B cell (primary cell): ENCODE results near the gene EPB41L1. TPM values are rescaled to one million over a fixed set of nuclear protein-coding genes. Genes with fewer than 3 reads are reported as not detected.

Source experiments
- ATAC-seq: fragments of 200-7000 bp; cut with Tn5 transposase; one replicate; pipeline ENCODE4 v1.10.0; 2021; ENCODE audit warnings: low read depth, mild to moderate bottlenecking, moderate number of reproducible peaks, moderate library complexity
- CTCF ChIA-PET: fragments of 350-600 bp; sonication (Branson Sonifier 250); formaldehyde crosslinking; loops from one replicate; lab custom pipeline; 2021; ENCODE audit warnings: antibody characterized with exemption, inconsistent platforms; lab: Charles Lee
- POLR2A ChIA-PET: fragments of 350-600 bp; sonication (Branson Sonifier 250); formaldehyde crosslinking; loops from one replicate; lab custom pipeline; 2021; ENCODE audit warnings: antibody characterized with exemption; lab: Charles Lee
- DNase-seq: peaks from one replicate; pipeline ENCODE4 v3.0.0; 2013
- H2AFZ ChIP-seq: 2 replicates; pipeline ENCODE4 v1.6.1; 2012; ENCODE audit warnings: mild to moderate bottlenecking, low read depth, low read length; ENCODE audit not compliant: insufficient read depth, poor library complexity, severe bottlenecking
- H3K27ac ChIP-seq, 2 donors: 1 replicate in 1 of 2; 2 replicates in 1 of 2; pipeline ENCODE4 v1.5.1; 2012 to 2013; ENCODE audit warnings: low read length in 2 of 2, mild to moderate bottlenecking in 2 of 2, moderate library complexity in 1 of 2
- H3K27me3 ChIP-seq, 4 experiments: fragments of 200-600 bp in 1 of 4; sonication (generic) in 1 of 4; replicated peaks in 1 of 4; 1 replicate in 2 of 4; 2 replicates in 2 of 4; pipeline versions ENCODE4 v1.6.1 to v1.7.0; 2013 to 2016; ENCODE audit warnings: low read length in 3 of 4, mild to moderate bottlenecking in 2 of 4, mixed read lengths in 1 of 4, moderate library complexity in 1 of 4; ENCODE audit not compliant: insufficient read depth in 4 of 4, control insufficient read depth in 3 of 4; ENCODE audit errors: control extremely low read depth in 1 of 4
- H3K36me3 ChIP-seq, 2 experiments: replicated peaks in 1 of 2; 1 replicate in 1 of 2; 2 replicates in 1 of 2; pipeline versions ENCODE4 v1.6.1 to v1.7.1; 2013; ENCODE audit warnings: low read length in 1 of 2; ENCODE audit not compliant: insufficient read depth in 2 of 2, control insufficient read depth in 1 of 2; ENCODE audit errors: control extremely low read depth in 1 of 2, extremely low read depth in 1 of 2
- H3K4me1 ChIP-seq, 2 donors: fragments of 200-600 bp in 1 of 2; sonication (generic) in 1 of 2; 1 replicate in 1 of 2; 2 replicates in 1 of 2; pipeline versions ENCODE4 v1.5.1 to v1.6.1; 2013 to 2017; ENCODE audit warnings: low read length in 2 of 2; ENCODE audit not compliant: control insufficient read depth in 2 of 2, insufficient read depth in 2 of 2
- H3K4me2 ChIP-seq: replicated peaks from 2 replicates; pipeline ENCODE3; 2012; ENCODE audit warnings: mild to moderate bottlenecking, low read depth, low read length; ENCODE audit not compliant: poor library complexity, severe bottlenecking
- H3K4me3 ChIP-seq, 5 experiments: fragments of 200-600 bp in 1 of 5; sonication (generic) in 1 of 5; 1 replicate in 3 of 5; 2 replicates in 2 of 5; pipeline versions ENCODE4 v1.5.1 to v1.7.0; 2011 to 2016; ENCODE audit warnings: low read length in 4 of 5, mild to moderate bottlenecking in 4 of 5, low read depth in 2 of 5, control low read depth in 1 of 5, moderate library complexity in 1 of 5; ENCODE audit not compliant: insufficient read depth in 1 of 5; ENCODE audit errors: control extremely low read depth in 1 of 5, extremely low read depth in 1 of 5
- H3K79me2 ChIP-seq: fragments of 200-600 bp; sonication (generic); one replicate; pipeline ENCODE4 v1.6.0; 2016; ENCODE audit warnings: low read length; ENCODE audit not compliant: control insufficient read depth, insufficient read depth
- H3K9ac ChIP-seq: fragments of 200-600 bp; sonication (generic); 2 replicates; pipeline ENCODE4 v1.6.1; 2017; ENCODE audit warnings: mild to moderate bottlenecking, low read length, moderate library complexity
- H3K9me3 ChIP-seq, 3 donors: one replicate each; pipeline versions ENCODE4 v1.6.1 to v1.7.1; 2013; ENCODE audit warnings: low read length in 2 of 3; ENCODE audit not compliant: control insufficient read depth in 2 of 3, insufficient read depth in 1 of 3; ENCODE audit errors: control extremely low read depth in 1 of 3
- H4K20me1 ChIP-seq: 2 replicates; pipeline ENCODE4 v1.6.0; 2012; ENCODE audit warnings: mild to moderate bottlenecking, low read length; ENCODE audit not compliant: insufficient read depth, control insufficient read depth, poor library complexity, severe bottlenecking
- H3K27ac Mint-ChIP-seq: one replicate; pipeline ENCODE4 v1.8.0; 2021; ENCODE audit warnings: mixed read lengths
- H3K27me3 Mint-ChIP-seq: one replicate; pipeline ENCODE4 v1.8.0; 2021; ENCODE audit warnings: mixed read lengths
- H3K4me1 Mint-ChIP-seq: one replicate; pipeline ENCODE4 v1.8.0; 2021; ENCODE audit warnings: mixed read lengths
- H3K4me3 Mint-ChIP-seq: one replicate; pipeline ENCODE4 v1.8.0; 2021; ENCODE audit warnings: mixed read lengths
- H3K9me3 Mint-ChIP-seq: one replicate; pipeline ENCODE4 v1.8.0; 2022; ENCODE audit warnings: mixed read lengths; ENCODE audit not compliant: insufficient read depth
- EZH2 ChIP-seq: IDR thresholded peaks from 2 replicates; pipeline ENCODE4 v1.6.1; 2012; ENCODE audit warnings: borderline replicate concordance, low read depth, mild to moderate bottlenecking, moderate library complexity, low read length; ENCODE audit not compliant: insufficient read depth, poor library complexity, severe bottlenecking
- WGBS: methylation state at CpG from one replicate; pipeline ENCODE4 v1.1.5; 2013; ENCODE audit warnings: missing lambda C conversion rate; ENCODE audit not compliant: insufficient coverage; 5-methylcytosine and 5-hydroxymethylcytosine counted together
- intact Hi-C: fragments of 100-400 bp; cut with micrococcal nuclease; formaldehyde crosslinking; loops from one replicate; pipeline ENCODE4 v1.10.0; 2022
- polyA plus RNA-seq: library from polyadenylated mRNA; depleted of rRNA; stranded (reverse); fragments of >200 nt; gene quantifications from 2 replicates; pipeline ENCODE4 v1.2.3, GENCODE V29; 2012
- total RNA-seq, 2 donors: library from RNA; stranded (reverse); fragments of 120-200 nt in 1 of 2; gene quantifications; 1 replicate in 1 of 2; 2 replicates in 1 of 2; pipeline versions ENCODE4 v1.2.3 to v1.2.4, GENCODE V29; 2013 to 2022
- TF ChIP-seq, protein P1 (sequence below): fragments of 200-600 bp; IDR thresholded peaks from one replicate; pipeline ENCODE4 v1.8.0; 2022; ENCODE audit warnings: antibody characterized with exemption, mild to moderate bottlenecking

EPB41L1 gene
- total and polyA plus RNA-seq, 2 donors (not counting 1 experiment from before 2014, with no cell fraction given) = 0.12 to 1.3 TPM

DNA sequence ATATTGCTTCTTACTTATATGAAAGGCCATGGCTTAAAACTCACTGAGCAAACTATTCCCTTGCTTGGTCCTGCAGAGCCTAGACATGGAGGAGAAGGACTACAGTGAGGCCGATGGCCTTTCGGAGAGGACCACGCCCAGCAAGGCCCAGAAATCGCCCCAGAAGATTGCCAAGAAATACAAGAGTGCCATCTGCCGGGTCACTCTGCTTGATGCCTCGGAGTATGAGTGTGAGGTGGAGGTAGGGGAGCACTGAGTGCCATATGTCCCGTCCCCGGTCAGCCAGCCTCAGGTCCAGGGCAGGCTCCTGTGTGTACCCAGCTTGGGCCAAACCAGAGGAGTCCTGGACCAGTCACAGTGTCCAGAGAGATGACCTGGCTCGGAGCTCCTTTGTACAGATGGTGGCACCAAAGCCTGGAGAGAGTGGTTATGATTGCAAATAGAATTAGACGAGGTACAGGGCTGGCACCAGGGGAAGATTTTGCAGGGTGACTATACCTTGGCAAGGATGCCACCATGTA, 21.0 kb downstream of the EPB41L1 start:
- H3K4me2 ChIP-seq = no peak overlapping the region
- no peak overlapping the region for H3K27ac Mint-ChIP-seq
- H3K27ac ChIP-seq = no peak overlapping the region
- intact Hi-C loops = no loop called here
- H3K4me3 Mint-ChIP-seq = no peak overlapping the region
- CTCF ChIA-PET = no interaction called here
- H3K9me3 Mint-ChIP-seq = no peaks in the 10 kb centered on the region
- H3K27me3 Mint-ChIP-seq = peaks cover 14% of the 10 kb centered on the region
- no peaks in the 10 kb centered on the region for H4K20me1 ChIP-seq
- no peaks in the 10 kb centered on the region for H3K9me3 ChIP-seq
- DNase-seq = no peak
- H3K9ac ChIP-seq = no peak overlapping the region
- H3K27me3 ChIP-seq = peaks cover 0 to 5% (median 0%) of the 10 kb centered on the region in 4 experiments
- H2AFZ ChIP-seq = no peak overlapping the region
- 85% methylated on average over 10 of the region's 10 CpGs for WGBS
- no peak for ATAC-seq
- H3K4me3 ChIP-seq = no peak overlapping the region
- TF ChIP-seq EZH2 = no peak
- TF ChIP-seq, protein P1, sequence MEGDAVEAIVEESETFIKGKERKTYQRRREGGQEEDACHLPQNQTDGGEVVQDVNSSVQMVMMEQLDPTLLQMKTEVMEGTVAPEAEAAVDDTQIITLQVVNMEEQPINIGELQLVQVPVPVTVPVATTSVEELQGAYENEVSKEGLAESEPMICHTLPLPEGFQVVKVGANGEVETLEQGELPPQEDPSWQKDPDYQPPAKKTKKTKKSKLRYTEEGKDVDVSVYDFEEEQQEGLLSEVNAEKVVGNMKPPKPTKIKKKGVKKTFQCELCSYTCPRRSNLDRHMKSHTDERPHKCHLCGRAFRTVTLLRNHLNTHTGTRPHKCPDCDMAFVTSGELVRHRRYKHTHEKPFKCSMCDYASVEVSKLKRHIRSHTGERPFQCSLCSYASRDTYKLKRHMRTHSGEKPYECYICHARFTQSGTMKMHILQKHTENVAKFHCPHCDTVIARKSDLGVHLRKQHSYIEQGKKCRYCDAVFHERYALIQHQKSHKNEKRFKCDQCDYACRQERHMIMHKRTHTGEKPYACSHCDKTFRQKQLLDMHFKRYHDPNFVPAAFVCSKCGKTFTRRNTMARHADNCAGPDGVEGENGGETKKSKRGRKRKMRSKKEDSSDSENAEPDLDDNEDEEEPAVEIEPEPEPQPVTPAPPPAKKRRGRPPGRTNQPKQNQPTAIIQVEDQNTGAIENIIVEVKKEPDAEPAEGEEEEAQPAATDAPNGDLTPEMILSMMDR = no peak
- H3K79me2 ChIP-seq = no peaks in the 10 kb centered on the region
- POLR2A ChIA-PET = no interaction called here
- H3K36me3 ChIP-seq = no peaks in the 10 kb centered on the region
- H3K4me1 Mint-ChIP-seq = peaks cover 3% of the 10 kb centered on the region
- H3K4me1 ChIP-seq = peaks cover 0 to 3% of the 10 kb centered on the region in 2 donors

DNA sequence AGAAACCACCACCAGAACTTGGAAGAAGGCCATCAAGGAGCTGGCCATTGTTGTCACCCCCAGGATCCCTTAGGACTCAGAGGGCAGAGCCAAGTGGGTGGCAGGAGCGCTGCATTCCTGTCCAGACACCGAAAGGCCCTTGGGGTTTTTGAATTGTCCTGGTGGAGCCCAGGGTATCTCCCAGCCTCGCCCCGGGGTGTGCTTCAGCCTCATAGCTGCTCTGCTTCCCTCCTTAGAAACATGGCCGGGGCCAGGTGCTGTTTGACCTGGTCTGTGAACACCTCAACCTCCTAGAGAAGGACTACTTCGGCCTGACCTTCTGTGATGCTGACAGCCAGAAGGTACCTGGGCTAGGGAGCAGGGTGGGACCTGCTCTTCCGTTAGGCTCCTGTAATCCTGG, 23.2 kb downstream of the EPB41L1 start:
- no peaks in the 10 kb centered on the region for H3K9me3 ChIP-seq
- POLR2A ChIA-PET = no interaction called here
- ATAC-seq (no peak), DNase-seq (no peak)
- no peaks in the 10 kb centered on the region for H4K20me1 ChIP-seq
- no peak overlapping the region for H2AFZ ChIP-seq
- no peaks in the 10 kb centered on the region for H3K9me3 Mint-ChIP-seq
- H3K79me2 ChIP-seq = no peaks in the 10 kb centered on the region
- no peak overlapping the region for H3K9ac ChIP-seq
- CTCF ChIA-PET = no interaction called here
- H3K27me3 ChIP-seq = peaks cover 0 to 5% (median 0%) of the 10 kb centered on the region in 4 experiments
- H3K27ac ChIP-seq = no peak overlapping the region
- H3K27ac Mint-ChIP-seq = no peak overlapping the region
- intact Hi-C loops = no loop called here
- TF ChIP-seq, protein P1 = no peak
- no peak for TF ChIP-seq EZH2
- H3K4me3 Mint-ChIP-seq = no peak overlapping the region
- no peak overlapping the region for H3K4me3 ChIP-seq
- H3K4me1 Mint-ChIP-seq = peaks cover 3% of the 10 kb centered on the region
- no peaks in the 10 kb centered on the region for H3K36me3 ChIP-seq
- H3K4me1 ChIP-seq = peaks cover 0 to 3% of the 10 kb centered on the region in 2 donors
- peaks cover 14% of the 10 kb centered on the region for H3K27me3 Mint-ChIP-seq
- H3K4me2 ChIP-seq = no peak overlapping the region
- WGBS = 87% methylated on average over 7 of the region's 7 CpGs
